Measurements from ENCODE around the gene CRAMP1.

The CRAMP1 gene

GRCh38 chr16:1601489-1601888 is 10.7 kb upstream of the CRAMP1 start:
- DNase-seq (ENCODE audit: low spot score) = no peak

GRCh38 chr16:1602285-1602684 is 9.9 kb upstream of the CRAMP1 start:
- no peak for DNase-seq (ENCODE audit: low spot score)

- DNase-seq (ENCODE audit: low spot score) = no peak
These were observed 5.4 kb upstream of the CRAMP1 start for GRCh38 chr16:1606774-1607173.

GRCh38 chr16:1607971-1608370 is 4.2 kb upstream of the CRAMP1 start:
- DNase-seq (ENCODE audit: low spot score) = no peak

- peak; percentile 96 for DNase-seq (ENCODE audit: low spot score)
These were observed 1.9 kb upstream of the CRAMP1 start for GRCh38 chr16:1610071-1610898.

GRCh38 chr16:1610899-1611632 is 1.1 kb upstream of the CRAMP1 start:
- no peak for DNase-seq (ENCODE audit: low spot score)

GRCh38 chr16:1613211-1613622 is 1.1 kb downstream of the CRAMP1 start:
- DNase-seq (ENCODE audit: low spot score) = no peak

GRCh38 chr16:1613728-1614455 is 1.7 kb downstream of the CRAMP1 start:
- DNase-seq (ENCODE audit: low spot score) = peak; percentile 47

GRCh38 chr16:1614456-1615102 is 2.4 kb downstream of the CRAMP1 start:
- peak; percentile 85 for DNase-seq (ENCODE audit: low spot score)

- DNase-seq (ENCODE audit: low spot score) = no peak
These were observed 3.6 kb downstream of the CRAMP1 start for GRCh38 chr16:1615761-1616160.

- DNase-seq (ENCODE audit: low spot score) = no peak
These were observed 7.8 kb downstream of the CRAMP1 start for GRCh38 chr16:1619976-1620375.

- DNase-seq (ENCODE audit: low spot score) = no peak
These were observed 8.2 kb downstream of the CRAMP1 start for GRCh38 chr16:1620391-1620790.

- DNase-seq (ENCODE audit: low spot score) = no peak
These were observed 9.7 kb downstream of the CRAMP1 start for GRCh38 chr16:1621851-1622250.

GRCh38 chr16:1626327-1626726 is 14.2 kb downstream of the CRAMP1 start:
- no peak for DNase-seq (ENCODE audit: low spot score)

GRCh38 chr16:1626776-1627175 is 14.6 kb downstream of the CRAMP1 start:
- DNase-seq (ENCODE audit: low spot score) = no peak

- no peak for DNase-seq (ENCODE audit: low spot score)
These were observed 18.5 kb downstream of the CRAMP1 start for GRCh38 chr16:1630450-1631213.

- DNase-seq (ENCODE audit: low spot score) = no peak
These were observed 19.1 kb downstream of the CRAMP1 start for GRCh38 chr16:1631230-1631629.

GRCh38 chr16:1631931-1632637 is 19.9 kb downstream of the CRAMP1 start:
- DNase-seq (ENCODE audit: low spot score) = no peak

- no peak for DNase-seq (ENCODE audit: low spot score)
These were observed 20.4 kb downstream of the CRAMP1 start for GRCh38 chr16:1632638-1632970.

GRCh38 chr16:1633310-1633709 is 21.1 kb downstream of the CRAMP1 start:
- DNase-seq (ENCODE audit: low spot score) = no peak

GRCh38 chr16:1634541-1634940 is 22.4 kb downstream of the CRAMP1 start:
- no peak for DNase-seq (ENCODE audit: low spot score)
